ENCODE results near the gene KANSL2. TPM values are rescaled to one million over a fixed set of nuclear protein-coding genes. Genes with fewer than 3 reads are reported as not detected.

The KANSL2 gene
- total and polyA plus RNA-seq, 2 experiments from 2014 or later = 29.3 to 92.5 TPM

DNA sequence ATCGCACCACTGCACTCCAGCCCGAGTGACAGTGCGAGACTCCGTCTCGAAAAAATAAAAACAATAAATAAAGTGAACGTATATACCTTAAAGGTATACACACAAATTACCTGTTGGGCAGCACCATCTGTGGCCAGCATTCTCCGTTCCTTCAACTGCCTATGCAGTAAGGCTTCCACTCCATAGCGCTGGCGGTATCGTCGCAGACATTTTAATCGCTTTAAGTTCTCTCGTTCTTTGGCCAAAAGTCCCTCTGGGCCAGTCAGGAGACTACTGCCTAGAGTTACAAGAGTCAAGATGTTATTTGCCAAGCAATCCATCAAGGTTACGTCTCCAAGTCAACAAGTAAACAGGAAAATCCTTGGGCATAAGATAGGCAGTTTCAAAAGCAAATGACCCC is 13.0 kb downstream of the KANSL2 start:
- no peak overlapping the region for H3K27ac Mint-ChIP-seq
- H3K4me2 ChIP-seq = no peak overlapping the region
- no peak overlapping the region for H3K4me3 ChIP-seq
- H3K4me3 Mint-ChIP-seq = no peak overlapping the region
- H3K36me3 ChIP-seq (ENCODE audit: insufficient read depth) = peaks cover 92% of the 10 kb centered on the region
- no peak overlapping the region for H3K27ac ChIP-seq (ENCODE audit: low read depth)
- peaks cover 5% of the 10 kb centered on the region; the same call in 1 of the 2 replicates for H3F3A ChIP-seq (replicated peaks; ENCODE audit: low read depth)
- H3K9me3 Mint-ChIP-seq = no peaks in the 10 kb centered on the region
- H3K9me2 ChIP-seq (ENCODE audit: insufficient read depth) = no peaks in the 10 kb centered on the region
- no peak for TF ChIP-seq ZNF331 (CRISPR knock-in tag; IDR thresholded peaks at IDR 0.05; ENCODE audit: low read depth)
- TF ChIP-seq STAT1 (IDR thresholded peaks at IDR 0.05; ENCODE audit: unreplicated experiment) = no peak
- TF ChIP-seq CREB1 (CRISPR knock-in tag; IDR thresholded peaks at IDR 0.05; ENCODE audit: low read depth) = no peak
- no peak for TF ChIP-seq POLR2AphosphoS5 (IDR thresholded peaks at IDR 0.05; ENCODE audit: low read depth)
- TF ChIP-seq, protein P1, sequence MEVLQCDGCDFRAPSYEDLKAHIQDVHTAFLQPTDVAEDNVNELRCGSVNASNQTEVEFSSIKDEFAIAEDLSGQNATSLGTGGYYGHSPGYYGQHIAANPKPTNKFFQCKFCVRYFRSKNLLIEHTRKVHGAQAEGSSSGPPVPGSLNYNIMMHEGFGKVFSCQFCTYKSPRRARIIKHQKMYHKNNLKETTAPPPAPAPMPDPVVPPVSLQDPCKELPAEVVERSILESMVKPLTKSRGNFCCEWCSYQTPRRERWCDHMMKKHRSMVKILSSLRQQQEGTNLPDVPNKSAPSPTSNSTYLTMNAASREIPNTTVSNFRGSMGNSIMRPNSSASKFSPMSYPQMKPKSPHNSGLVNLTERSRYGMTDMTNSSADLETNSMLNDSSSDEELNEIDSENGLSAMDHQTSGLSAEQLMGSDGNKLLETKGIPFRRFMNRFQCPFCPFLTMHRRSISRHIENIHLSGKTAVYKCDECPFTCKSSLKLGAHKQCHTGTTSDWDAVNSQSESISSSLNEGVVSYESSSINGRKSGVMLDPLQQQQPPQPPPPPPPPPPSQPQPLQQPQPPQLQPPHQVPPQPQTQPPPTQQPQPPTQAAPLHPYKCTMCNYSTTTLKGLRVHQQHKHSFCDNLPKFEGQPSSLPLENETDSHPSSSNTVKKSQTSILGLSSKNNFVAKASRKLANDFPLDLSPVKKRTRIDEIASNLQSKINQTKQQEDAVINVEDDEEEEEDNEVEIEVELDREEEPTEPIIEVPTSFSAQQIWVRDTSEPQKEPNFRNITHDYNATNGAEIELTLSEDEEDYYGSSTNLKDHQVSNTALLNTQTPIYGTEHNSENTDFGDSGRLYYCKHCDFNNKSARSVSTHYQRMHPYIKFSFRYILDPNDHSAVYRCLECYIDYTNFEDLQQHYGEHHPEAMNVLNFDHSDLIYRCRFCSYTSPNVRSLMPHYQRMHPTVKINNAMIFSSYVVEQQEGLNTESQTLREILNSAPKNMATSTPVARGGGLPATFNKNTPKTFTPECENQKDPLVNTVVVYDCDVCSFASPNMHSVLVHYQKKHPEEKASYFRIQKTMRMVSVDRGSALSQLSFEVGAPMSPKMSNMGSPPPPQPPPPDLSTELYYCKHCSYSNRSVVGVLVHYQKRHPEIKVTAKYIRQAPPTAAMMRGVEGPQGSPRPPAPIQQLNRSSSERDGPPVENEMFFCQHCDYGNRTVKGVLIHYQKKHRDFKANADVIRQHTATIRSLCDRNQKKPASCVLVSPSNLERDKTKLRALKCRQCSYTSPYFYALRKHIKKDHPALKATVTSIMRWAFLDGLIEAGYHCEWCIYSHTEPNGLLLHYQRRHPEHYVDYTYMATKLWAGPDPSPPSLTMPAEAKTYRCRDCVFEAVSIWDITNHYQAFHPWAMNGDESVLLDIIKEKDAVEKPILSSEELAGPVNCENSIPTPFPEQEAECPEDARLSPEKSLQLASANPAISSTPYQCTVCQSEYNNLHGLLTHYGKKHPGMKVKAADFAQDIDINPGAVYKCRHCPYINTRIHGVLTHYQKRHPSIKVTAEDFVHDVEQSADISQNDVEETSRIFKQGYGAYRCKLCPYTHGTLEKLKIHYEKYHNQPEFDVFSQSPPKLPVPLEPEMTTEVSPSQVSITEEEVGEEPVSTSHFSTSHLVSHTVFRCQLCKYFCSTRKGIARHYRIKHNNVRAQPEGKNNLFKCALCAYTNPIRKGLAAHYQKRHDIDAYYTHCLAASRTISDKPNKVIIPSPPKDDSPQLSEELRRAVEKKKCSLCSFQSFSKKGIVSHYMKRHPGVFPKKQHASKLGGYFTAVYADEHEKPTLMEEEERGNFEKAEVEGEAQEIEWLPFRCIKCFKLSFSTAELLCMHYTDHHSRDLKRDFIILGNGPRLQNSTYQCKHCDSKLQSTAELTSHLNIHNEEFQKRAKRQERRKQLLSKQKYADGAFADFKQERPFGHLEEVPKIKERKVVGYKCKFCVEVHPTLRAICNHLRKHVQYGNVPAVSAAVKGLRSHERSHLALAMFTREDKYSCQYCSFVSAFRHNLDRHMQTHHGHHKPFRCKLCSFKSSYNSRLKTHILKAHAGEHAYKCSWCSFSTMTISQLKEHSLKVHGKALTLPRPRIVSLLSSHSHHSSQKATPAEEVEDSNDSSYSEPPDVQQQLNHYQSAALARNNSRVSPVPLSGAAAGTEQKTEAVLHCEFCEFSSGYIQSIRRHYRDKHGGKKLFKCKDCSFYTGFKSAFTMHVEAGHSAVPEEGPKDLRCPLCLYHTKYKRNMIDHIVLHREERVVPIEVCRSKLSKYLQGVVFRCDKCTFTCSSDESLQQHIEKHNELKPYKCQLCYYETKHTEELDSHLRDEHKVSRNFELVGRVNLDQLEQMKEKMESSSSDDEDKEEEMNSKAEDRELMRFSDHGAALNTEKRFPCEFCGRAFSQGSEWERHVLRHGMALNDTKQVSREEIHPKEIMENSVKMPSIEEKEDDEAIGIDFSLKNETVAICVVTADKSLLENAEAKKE (CRISPR knock-in tag; IDR thresholded peaks at IDR 0.05) = no peak
- H3K79me2 ChIP-seq (replicated peaks; ENCODE audit: insufficient read depth) = peaks cover 60% of the 10 kb centered on the region
- H3K27me3 Mint-ChIP-seq (ENCODE audit: insufficient read depth, low read depth, poor library complexity) = peaks cover 2% of the 10 kb centered on the region
- H3K4me1 Mint-ChIP-seq = no peaks in the 10 kb centered on the region
- H4K20me1 ChIP-seq (replicated peaks; ENCODE audit: insufficient read depth) = peaks cover 34% of the 10 kb centered on the region
- no peak for DNase-seq (ENCODE audit: low spot score)
- no peaks in the 10 kb centered on the region for H3K27me3 ChIP-seq (ENCODE audit: insufficient read depth)
- peaks cover 89% of the 10 kb centered on the region for H3K36me3 Mint-ChIP-seq (ENCODE audit: low read depth)
- no peak for ATAC-seq
- H3K4me1 ChIP-seq (ENCODE audit: insufficient read depth) = no peaks in the 10 kb centered on the region
- H2AFZ ChIP-seq = no peak overlapping the region

DNA sequence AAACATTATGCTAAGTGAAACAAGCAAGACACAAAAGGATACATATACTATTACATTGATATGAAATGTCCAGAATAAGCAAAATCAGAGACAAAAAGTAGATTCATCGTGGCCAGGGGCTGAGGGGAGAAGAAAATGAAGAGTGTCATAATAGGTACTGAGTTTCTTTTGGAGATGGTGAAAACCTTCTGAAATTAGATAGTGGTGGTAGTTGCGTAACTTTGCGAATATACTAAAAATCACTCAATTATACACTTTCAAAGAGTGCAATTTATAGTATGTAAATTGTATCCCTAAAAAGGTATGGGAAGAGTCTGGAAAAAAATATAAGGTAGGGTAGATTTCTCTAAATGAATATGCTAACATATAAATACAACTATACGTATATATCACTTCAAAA is 22.2 kb downstream of the KANSL2 start:
- H3K27me3 Mint-ChIP-seq (ENCODE audit: insufficient read depth, low read depth, poor library complexity) = peaks cover 2% of the 10 kb centered on the region
- Histone ChIP-seq H4K20me1 (replicated peaks; ENCODE audit: insufficient read depth) (peaks cover 13% of the 10 kb centered on the region), H3K4me2 (no peak overlapping the region), H2AFZ (no peak overlapping the region), H3K4me1 (ENCODE audit: insufficient read depth) (no peaks in the 10 kb centered on the region), H3K27me3 (ENCODE audit: insufficient read depth) (no peaks in the 10 kb centered on the region), H3K79me2 (replicated peaks; ENCODE audit: insufficient read depth) (peaks cover 28% of the 10 kb centered on the region), H3K4me3 (no peak overlapping the region), H3K36me3 (ENCODE audit: insufficient read depth) (peaks cover 79% of the 10 kb centered on the region), H3F3A (replicated peaks; ENCODE audit: low read depth) (0 out of 2 replicates have a peak, but pooled peaks cover 4% of the 10 kb centered on the region), H3K27ac (ENCODE audit: low read depth) (no peak overlapping the region), H3K9me2 (ENCODE audit: insufficient read depth) (no peaks in the 10 kb centered on the region)
- ATAC-seq (no peak), DNase-seq (ENCODE audit: low spot score) (no peak)
- H3K4me3 Mint-ChIP-seq = no peak overlapping the region
- H3K4me1 Mint-ChIP-seq = no peaks in the 10 kb centered on the region
- no peaks in the 10 kb centered on the region for H3K9me3 Mint-ChIP-seq
- H3K27ac Mint-ChIP-seq = no peak overlapping the region
- peaks cover 85% of the 10 kb centered on the region for H3K36me3 Mint-ChIP-seq (ENCODE audit: low read depth)
- TF ChIP-seq EZH2 (IDR thresholded peaks at IDR 0.05; ENCODE audit: low read depth, unreplicated experiment) (no peak), NANOG (IDR thresholded peaks at IDR 0.05; ENCODE audit: borderline replicate concordance) (no peak), STAT1 (IDR thresholded peaks at IDR 0.05; ENCODE audit: unreplicated experiment) (no peak)
- TF ChIP-seq, protein P2, sequence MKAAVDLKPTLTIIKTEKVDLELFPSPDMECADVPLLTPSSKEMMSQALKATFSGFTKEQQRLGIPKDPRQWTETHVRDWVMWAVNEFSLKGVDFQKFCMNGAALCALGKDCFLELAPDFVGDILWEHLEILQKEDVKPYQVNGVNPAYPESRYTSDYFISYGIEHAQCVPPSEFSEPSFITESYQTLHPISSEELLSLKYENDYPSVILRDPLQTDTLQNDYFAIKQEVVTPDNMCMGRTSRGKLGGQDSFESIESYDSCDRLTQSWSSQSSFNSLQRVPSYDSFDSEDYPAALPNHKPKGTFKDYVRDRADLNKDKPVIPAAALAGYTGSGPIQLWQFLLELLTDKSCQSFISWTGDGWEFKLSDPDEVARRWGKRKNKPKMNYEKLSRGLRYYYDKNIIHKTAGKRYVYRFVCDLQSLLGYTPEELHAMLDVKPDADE (IDR thresholded peaks at IDR 0.05) = no peak
- TF ChIP-seq, protein P3, sequence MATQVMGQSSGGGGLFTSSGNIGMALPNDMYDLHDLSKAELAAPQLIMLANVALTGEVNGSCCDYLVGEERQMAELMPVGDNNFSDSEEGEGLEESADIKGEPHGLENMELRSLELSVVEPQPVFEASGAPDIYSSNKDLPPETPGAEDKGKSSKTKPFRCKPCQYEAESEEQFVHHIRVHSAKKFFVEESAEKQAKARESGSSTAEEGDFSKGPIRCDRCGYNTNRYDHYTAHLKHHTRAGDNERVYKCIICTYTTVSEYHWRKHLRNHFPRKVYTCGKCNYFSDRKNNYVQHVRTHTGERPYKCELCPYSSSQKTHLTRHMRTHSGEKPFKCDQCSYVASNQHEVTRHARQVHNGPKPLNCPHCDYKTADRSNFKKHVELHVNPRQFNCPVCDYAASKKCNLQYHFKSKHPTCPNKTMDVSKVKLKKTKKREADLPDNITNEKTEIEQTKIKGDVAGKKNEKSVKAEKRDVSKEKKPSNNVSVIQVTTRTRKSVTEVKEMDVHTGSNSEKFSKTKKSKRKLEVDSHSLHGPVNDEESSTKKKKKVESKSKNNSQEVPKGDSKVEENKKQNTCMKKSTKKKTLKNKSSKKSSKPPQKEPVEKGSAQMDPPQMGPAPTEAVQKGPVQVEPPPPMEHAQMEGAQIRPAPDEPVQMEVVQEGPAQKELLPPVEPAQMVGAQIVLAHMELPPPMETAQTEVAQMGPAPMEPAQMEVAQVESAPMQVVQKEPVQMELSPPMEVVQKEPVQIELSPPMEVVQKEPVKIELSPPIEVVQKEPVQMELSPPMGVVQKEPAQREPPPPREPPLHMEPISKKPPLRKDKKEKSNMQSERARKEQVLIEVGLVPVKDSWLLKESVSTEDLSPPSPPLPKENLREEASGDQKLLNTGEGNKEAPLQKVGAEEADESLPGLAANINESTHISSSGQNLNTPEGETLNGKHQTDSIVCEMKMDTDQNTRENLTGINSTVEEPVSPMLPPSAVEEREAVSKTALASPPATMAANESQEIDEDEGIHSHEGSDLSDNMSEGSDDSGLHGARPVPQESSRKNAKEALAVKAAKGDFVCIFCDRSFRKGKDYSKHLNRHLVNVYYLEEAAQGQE (IDR thresholded peaks at IDR 0.05; ENCODE audit: unreplicated experiment) = no peak
- TF ChIP-seq, protein P4, sequence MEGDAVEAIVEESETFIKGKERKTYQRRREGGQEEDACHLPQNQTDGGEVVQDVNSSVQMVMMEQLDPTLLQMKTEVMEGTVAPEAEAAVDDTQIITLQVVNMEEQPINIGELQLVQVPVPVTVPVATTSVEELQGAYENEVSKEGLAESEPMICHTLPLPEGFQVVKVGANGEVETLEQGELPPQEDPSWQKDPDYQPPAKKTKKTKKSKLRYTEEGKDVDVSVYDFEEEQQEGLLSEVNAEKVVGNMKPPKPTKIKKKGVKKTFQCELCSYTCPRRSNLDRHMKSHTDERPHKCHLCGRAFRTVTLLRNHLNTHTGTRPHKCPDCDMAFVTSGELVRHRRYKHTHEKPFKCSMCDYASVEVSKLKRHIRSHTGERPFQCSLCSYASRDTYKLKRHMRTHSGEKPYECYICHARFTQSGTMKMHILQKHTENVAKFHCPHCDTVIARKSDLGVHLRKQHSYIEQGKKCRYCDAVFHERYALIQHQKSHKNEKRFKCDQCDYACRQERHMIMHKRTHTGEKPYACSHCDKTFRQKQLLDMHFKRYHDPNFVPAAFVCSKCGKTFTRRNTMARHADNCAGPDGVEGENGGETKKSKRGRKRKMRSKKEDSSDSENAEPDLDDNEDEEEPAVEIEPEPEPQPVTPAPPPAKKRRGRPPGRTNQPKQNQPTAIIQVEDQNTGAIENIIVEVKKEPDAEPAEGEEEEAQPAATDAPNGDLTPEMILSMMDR (conservative IDR thresholded peaks at IDR 0.05; ENCODE audit: low read depth in 2 of 2) = no peak
